HepG2 (cell line): ENCODE results near the gene TFEB. TPM values are rescaled to one million over a fixed set of nuclear protein-coding genes. Genes with fewer than 3 reads are reported as not detected.

Source experiments
- DRAP1 ChIP-seq: IDR thresholded peaks from 2 replicates; pipeline ENCODE4 v1.6.1; 2016; ENCODE audit warnings: missing genetic modification reagents, missing compliant biosample characterization
- ESRRA ChIP-seq: sonication (generic); formaldehyde crosslinking; IDR thresholded peaks from 2 replicates; pipeline ENCODE4 v1.5.1; 2020; ENCODE audit warnings: mild to moderate bottlenecking, low read depth, missing genetic modification reagents
- FOXM1 ChIP-seq: sonication (generic); formaldehyde crosslinking; IDR thresholded peaks from 2 replicates; pipeline ENCODE4 v1.5.0; 2020; ENCODE audit warnings: missing genetic modification reagents
- HNRNPLL ChIP-seq: fragments of 200-400 bp; formaldehyde crosslinking; IDR thresholded peaks from 2 replicates; pipeline ENCODE4 v1.6.1; 2017; ENCODE audit warnings: mild to moderate bottlenecking, low read depth, low read length; ENCODE audit not compliant: poor library complexity, severe bottlenecking
- HOXA9 ChIP-seq: sonication (generic); formaldehyde crosslinking; IDR thresholded peaks from 2 replicates; pipeline ENCODE4 v1.8.1; 2022; ENCODE audit warnings: missing genetic modification reagents, mild to moderate bottlenecking, moderate library complexity, borderline replicate concordance
- IKZF5 ChIP-seq: IDR thresholded peaks from 2 replicates; pipeline ENCODE4 v1.6.1; 2018; ENCODE audit warnings: missing genetic modification reagents, mild to moderate bottlenecking, missing compliant biosample characterization
- MAF1 ChIP-seq: sonication (generic); formaldehyde crosslinking; IDR thresholded peaks from 2 replicates; pipeline ENCODE4 v1.5.0; 2020; ENCODE audit warnings: missing genetic modification reagents, borderline replicate concordance
- NFE2L1 ChIP-seq: sonication (generic); formaldehyde crosslinking; IDR thresholded peaks from 2 replicates; pipeline ENCODE4 v1.4.0; 2020; ENCODE audit warnings: missing genetic modification reagents, mild to moderate bottlenecking, borderline replicate concordance
- SAP130 ChIP-seq: IDR thresholded peaks from 2 replicates; pipeline ENCODE4 v1.6.1; 2016; ENCODE audit warnings: low read depth
- SIN3B ChIP-seq: fragments of 150-350 bp; IDR thresholded peaks from 2 replicates; pipeline ENCODE4 v1.6.1; 2014; ENCODE audit warnings: low read length
- SMC3 ChIP-seq: IDR thresholded peaks from 2 replicates; pipeline ENCODE4 v1.6.1; 2011; ENCODE audit warnings: low read length, improper control_type of control experiment
- SNAI1 ChIP-seq: sonication (generic); formaldehyde crosslinking; IDR thresholded peaks from 2 replicates; pipeline ENCODE4 v1.5.0; 2020; ENCODE audit warnings: mild to moderate bottlenecking, missing genetic modification reagents, borderline replicate concordance
- SUZ12 ChIP-seq: fragments of 150-350 bp; IDR thresholded peaks from 2 replicates; pipeline ENCODE4 v1.6.1; 2014; ENCODE audit warnings: low read depth, low read length
- TEAD2 ChIP-seq: sonication (generic); formaldehyde crosslinking; IDR thresholded peaks from 2 replicates; pipeline ENCODE4 v1.9.0; 2021; ENCODE audit warnings: missing genetic modification reagents
- THAP8 ChIP-seq: sonication (generic); formaldehyde crosslinking; IDR thresholded peaks from 2 replicates; pipeline ENCODE4 v1.5.1; 2020; ENCODE audit warnings: missing genetic modification reagents, mild to moderate bottlenecking, borderline replicate concordance
- ZBTB1 ChIP-seq: sonication (generic); formaldehyde crosslinking; IDR thresholded peaks from 2 replicates; pipeline ENCODE4 v1.4.0; 2020; ENCODE audit warnings: missing genetic modification reagents, borderline replicate concordance
- ZBTB10 ChIP-seq: sonication (generic); formaldehyde crosslinking; IDR thresholded peaks from 2 replicates; pipeline ENCODE4 v1.4.0; 2020; ENCODE audit warnings: missing genetic modification reagents, borderline replicate concordance
- ZBTB2 ChIP-seq: sonication (generic); formaldehyde crosslinking; IDR thresholded peaks from 2 replicates; pipeline ENCODE4 v1.8.0; 2022; ENCODE audit warnings: low read depth, missing genetic modification reagents
- ZMYM3 ChIP-seq: sonication (generic); formaldehyde crosslinking; IDR thresholded peaks from 2 replicates; pipeline ENCODE4 v1.5.1; 2020; ENCODE audit warnings: mild to moderate bottlenecking, missing genetic modification reagents
- polyA plus RNA-seq, 8 experiments: library from polyadenylated mRNA; depleted of rRNA in 3 of 8; stranded (reverse) in 7 of 8; unstranded in 1 of 8; fragments of >200 nt; fragmentation: Illumina TruSeq in 4 of 8; extraction: Trizol in 4 of 8; gene quantifications; 2 replicates each; pipeline versions ENCODE4 v1.2.1 to v1.2.3, GENCODE V29; 2011 to 2016; ENCODE audit warnings: low read depth in 4 of 8, missing spikeins in 1 of 8, mixed read lengths in 1 of 8; ENCODE audit not compliant: insufficient read depth in 1 of 8
- total RNA-seq, 5 experiments: library from RNA; depleted of rRNA; stranded (reverse); fragments of >200 nt; fragmentation: Illumina TruSeq; extraction: Trizol; gene quantifications; 2 replicates each; pipeline ENCODE4 v1.2.3, GENCODE V29; 2016; ENCODE audit warnings: low read depth in 1 of 5
- TF ChIP-seq, protein P1 (sequence below): sonication (generic); formaldehyde crosslinking; IDR thresholded peaks from 2 replicates; pipeline ENCODE4 v1.8.1; 2023; ENCODE audit warnings: mild to moderate bottlenecking, missing genetic modification reagents
- TF ChIP-seq, protein P2 (sequence below): conservative IDR thresholded peaks from 2 replicates; pipeline ENCODE4 v1.6.1; 2018; ENCODE audit warnings: missing genetic modification reagents

TFEB gene
- total and polyA plus RNA-seq, 2 of the 13 experiments (the other 11 are each of a cell fraction or from before 2014, with no cell fraction given): 13.3 to 18.7 TPM

DNA sequence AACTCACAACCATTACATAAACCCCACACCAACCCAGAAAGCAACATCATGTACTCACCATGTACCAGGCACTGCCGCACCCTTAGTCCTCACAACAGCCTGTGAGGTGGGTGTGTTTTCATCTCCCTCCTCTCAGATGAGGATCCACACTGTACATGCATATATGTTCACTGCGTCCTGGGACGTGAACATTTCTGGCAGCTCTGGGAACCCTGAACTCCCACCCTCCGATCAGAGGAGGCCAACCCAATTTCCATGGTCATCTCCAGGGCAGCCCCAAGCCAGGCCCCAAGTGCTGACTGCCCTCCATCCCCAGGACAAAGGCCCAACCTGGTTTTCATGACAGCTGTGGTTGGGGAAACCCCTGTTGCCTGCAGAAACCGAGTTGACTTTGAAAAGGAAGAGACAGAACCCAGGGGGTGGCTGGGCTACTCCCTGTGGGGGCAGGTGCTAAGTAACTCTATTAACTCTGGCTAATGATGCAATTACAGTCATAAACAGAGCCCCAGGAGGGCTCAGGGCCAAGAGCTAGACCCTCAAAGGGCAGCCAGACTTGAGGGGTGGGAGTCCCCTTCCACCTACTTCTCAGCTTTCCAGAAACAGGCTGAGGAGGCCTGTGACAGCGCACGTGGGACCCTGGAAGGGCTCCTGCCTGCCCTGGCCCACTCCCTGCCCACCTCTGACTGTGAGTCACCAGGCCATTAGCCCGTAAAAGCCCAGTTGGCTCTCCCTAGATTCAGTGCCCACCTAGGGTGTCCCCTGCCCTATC is 2.6 kb downstream of the TFEB start (continued):
- TF ChIP-seq HOXA9 (CRISPR knock-in tag) (no peak), SAP130 (CRISPR knock-in tag) (peak; percentile 37; the same call in 1 of the 2 replicates), THAP8 (CRISPR knock-in tag) (no peak), HNRNPLL (no peak), SIN3B (no peak), NFE2L1 (CRISPR knock-in tag) (no peak), TEAD2 (no peak), ZBTB2 (CRISPR knock-in tag) (no peak), ESRRA (CRISPR knock-in tag) (no peak), ZMYM3 (CRISPR knock-in tag) (no peak), DRAP1 (no peak), SUZ12 (no peak), ZBTB1 (CRISPR knock-in tag) (no peak), FOXM1 (CRISPR knock-in tag) (no peak), MAF1 (CRISPR knock-in tag) (no peak), ZBTB10 (CRISPR knock-in tag) (no peak), IKZF5 (CRISPR knock-in tag) (0 out of 2 replicates have a peak, but pooled peaks have one; percentile 2), SMC3 (no peak), SNAI1 (CRISPR knock-in tag) (no peak)
- TF ChIP-seq, protein P1, sequence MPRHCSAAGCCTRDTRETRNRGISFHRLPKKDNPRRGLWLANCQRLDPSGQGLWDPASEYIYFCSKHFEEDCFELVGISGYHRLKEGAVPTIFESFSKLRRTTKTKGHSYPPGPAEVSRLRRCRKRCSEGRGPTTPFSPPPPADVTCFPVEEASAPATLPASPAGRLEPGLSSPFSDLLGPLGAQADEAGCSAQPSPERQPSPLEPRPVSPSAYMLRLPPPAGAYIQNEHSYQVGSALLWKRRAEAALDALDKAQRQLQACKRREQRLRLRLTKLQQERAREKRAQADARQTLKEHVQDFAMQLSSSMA (CRISPR knock-in tag): no peak
- TF ChIP-seq, protein P2, sequence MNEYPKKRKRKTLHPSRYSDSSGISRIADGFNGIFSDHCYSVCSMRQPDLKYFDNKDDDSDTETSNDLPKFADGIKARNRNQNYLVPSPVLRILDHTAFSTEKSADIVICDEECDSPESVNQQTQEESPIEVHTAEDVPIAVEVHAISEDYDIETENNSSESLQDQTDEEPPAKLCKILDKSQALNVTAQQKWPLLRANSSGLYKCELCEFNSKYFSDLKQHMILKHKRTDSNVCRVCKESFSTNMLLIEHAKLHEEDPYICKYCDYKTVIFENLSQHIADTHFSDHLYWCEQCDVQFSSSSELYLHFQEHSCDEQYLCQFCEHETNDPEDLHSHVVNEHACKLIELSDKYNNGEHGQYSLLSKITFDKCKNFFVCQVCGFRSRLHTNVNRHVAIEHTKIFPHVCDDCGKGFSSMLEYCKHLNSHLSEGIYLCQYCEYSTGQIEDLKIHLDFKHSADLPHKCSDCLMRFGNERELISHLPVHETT (CRISPR knock-in tag): no peak
